Stimulated activated CD8-positive, alpha-beta memory T cell treated with anti-CD3 and anti-CD28 coated beads, Interleukin-12 subunit alpha, Interleukin-12 subunit beta, amount 100 ng/mL, for 1 hour (primary cell): ENCODE results near the gene MOB2.

Experiments
- DNase-seq: peaks from one replicate; pipeline ENCODE4 v3.0.0-alpha.2; 2020; ENCODE audit warnings: low read depth

MOB2 gene

GRCh38 chr11:1486054-1486825 is at the start of gene MOB2:
Gene MOB2 (minus strand): TSS chr11:1486779. CDS start chr11:1486556, 223 bp downstream.
- no peak for DNase-seq

GRCh38 chr11:1534682-1535081 is 48.1 kb upstream of the MOB2 start:
- no peak for DNase-seq

GRCh38 chr11:1534171-1534570 is 47.6 kb upstream of the MOB2 start:
- DNase-seq = no peak

- DNase-seq = no peak
Measured at GRCh38 chr11:1533342-1533725, 46.8 kb upstream of the MOB2 start.

- DNase-seq = no peak
Measured at GRCh38 chr11:1532606-1533341, 46.2 kb upstream of the MOB2 start.

GRCh38 chr11:1532014-1532586 is 45.5 kb upstream of the MOB2 start:
- DNase-seq = no peak

GRCh38 chr11:1531449-1532013 is 45.0 kb upstream of the MOB2 start:
- DNase-seq = no peak

GRCh38 chr11:1530686-1531448 is 44.3 kb upstream of the MOB2 start:
- DNase-seq = no peak

GRCh38 chr11:1529774-1530173 is 43.2 kb upstream of the MOB2 start:
- DNase-seq = no peak

GRCh38 chr11:1529286-1529685 is 42.7 kb upstream of the MOB2 start:
- no peak for DNase-seq

GRCh38 chr11:1528710-1529109 is 42.1 kb upstream of the MOB2 start:
- DNase-seq = no peak

- DNase-seq = no peak
Measured at GRCh38 chr11:1526785-1527184, 40.2 kb upstream of the MOB2 start.

GRCh38 chr11:1523779-1524178 is 37.2 kb upstream of the MOB2 start:
- no peak for DNase-seq

GRCh38 chr11:1523077-1523476 is 36.5 kb upstream of the MOB2 start:
- no peak for DNase-seq

GRCh38 chr11:1522081-1522424 is 35.5 kb upstream of the MOB2 start:
- no peak for DNase-seq

- no peak for DNase-seq
Measured at GRCh38 chr11:1521382-1522080, 35.0 kb upstream of the MOB2 start.

- DNase-seq = no peak
Measured at GRCh38 chr11:1520663-1521267, 34.2 kb upstream of the MOB2 start.

GRCh38 chr11:1520209-1520662 is 33.7 kb upstream of the MOB2 start:
- DNase-seq = no peak

GRCh38 chr11:1519028-1520010 is 32.7 kb upstream of the MOB2 start:
- DNase-seq = no peak

- DNase-seq = no peak
Measured at GRCh38 chr11:1518301-1518700, 31.7 kb upstream of the MOB2 start.
